D721Med (cell line): Measurements from ENCODE around the gene SOAT1.

Experiments used
- DNase-seq: peaks from one replicate; pipeline ENCODE4 v3.0.0; 2011; ENCODE audit warnings: low spot score; ENCODE audit not compliant: insufficient read length
- FAIRE-seq: peaks from 2 replicates; lab custom pipeline; 2011; peaks lifted over from hg19 to GRCh38; lab: Jason Lieb, UNC
- TF ChIP-seq, protein P1 (sequence below): IDR thresholded peaks from 2 replicates; pipeline ENCODE4 v1.5.1; 2012; ENCODE audit warnings: mild to moderate bottlenecking, control low read depth; ENCODE audit not compliant: insufficient read depth; ENCODE audit errors: missing control alignments

Gene SOAT1

DNA sequence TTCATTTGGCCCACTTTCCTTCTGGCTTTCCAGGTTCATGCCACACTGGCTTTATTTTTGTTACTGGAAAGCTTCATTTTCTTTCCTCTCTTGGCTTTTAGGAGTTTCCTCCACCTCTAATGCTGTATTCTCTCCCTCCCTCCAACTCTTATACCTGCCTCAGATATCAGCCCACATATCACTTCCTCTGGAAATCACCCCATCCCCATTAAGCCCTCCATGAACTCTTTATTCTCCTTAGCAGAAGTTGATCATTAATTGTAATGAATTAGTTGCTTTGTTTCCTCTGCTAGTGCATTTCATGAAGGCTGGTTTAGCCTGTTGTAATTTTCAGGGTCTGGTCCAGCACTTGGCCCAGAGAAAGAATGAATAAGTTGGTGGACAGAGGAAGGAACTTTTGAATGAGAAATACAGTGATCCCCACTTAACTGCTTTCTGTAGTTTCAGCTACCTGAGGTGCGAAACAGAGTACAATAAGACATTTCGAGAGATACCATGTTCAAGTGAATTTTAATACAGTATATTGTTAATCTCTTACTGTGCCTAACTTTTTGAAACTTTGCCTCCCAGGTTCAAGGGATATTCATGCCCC, 1.7 kb downstream of the SOAT1 start:
- DNase-seq = no peak
- FAIRE-seq = no peak
- TF ChIP-seq, protein P1, sequence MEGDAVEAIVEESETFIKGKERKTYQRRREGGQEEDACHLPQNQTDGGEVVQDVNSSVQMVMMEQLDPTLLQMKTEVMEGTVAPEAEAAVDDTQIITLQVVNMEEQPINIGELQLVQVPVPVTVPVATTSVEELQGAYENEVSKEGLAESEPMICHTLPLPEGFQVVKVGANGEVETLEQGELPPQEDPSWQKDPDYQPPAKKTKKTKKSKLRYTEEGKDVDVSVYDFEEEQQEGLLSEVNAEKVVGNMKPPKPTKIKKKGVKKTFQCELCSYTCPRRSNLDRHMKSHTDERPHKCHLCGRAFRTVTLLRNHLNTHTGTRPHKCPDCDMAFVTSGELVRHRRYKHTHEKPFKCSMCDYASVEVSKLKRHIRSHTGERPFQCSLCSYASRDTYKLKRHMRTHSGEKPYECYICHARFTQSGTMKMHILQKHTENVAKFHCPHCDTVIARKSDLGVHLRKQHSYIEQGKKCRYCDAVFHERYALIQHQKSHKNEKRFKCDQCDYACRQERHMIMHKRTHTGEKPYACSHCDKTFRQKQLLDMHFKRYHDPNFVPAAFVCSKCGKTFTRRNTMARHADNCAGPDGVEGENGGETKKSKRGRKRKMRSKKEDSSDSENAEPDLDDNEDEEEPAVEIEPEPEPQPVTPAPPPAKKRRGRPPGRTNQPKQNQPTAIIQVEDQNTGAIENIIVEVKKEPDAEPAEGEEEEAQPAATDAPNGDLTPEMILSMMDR = no peak

DNA sequence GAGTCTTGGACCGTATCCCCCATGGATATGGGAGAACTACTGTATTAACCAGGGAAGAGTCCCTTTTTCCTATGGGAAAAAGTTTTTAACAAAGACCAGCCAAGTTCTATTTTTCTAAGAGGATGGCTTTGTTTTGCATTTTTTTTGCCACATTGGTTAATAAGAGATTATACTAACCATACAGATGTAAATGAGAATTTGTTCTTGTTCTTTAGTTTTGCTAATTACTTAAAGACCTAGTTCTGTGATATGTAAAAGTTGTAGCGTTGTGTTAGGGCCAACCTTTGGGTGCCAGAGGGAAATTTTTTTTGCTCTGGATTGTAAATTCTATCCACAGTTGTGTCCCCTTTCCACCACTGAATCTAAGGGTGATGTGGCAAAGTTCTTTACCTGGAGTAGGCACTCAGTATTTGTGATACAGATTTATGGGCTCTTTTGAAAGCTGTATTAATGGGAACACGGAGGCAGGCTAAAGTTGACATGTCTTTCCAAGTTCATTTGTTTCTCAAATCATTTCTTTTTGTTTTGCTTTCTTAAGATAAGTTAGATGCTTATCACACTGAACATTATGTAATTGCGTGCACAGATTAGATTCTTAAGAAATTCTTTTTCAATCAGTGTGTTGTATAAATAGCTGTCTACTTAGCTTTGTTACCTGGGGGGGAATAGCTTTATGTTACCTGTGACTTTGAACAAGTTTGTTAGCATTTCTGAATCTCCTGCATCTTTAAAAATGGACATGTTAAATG, 2.9 kb downstream of the SOAT1 start:
- DNase-seq (no peak), FAIRE-seq (no peak)
- TF ChIP-seq, protein P1 = no peak

DNA sequence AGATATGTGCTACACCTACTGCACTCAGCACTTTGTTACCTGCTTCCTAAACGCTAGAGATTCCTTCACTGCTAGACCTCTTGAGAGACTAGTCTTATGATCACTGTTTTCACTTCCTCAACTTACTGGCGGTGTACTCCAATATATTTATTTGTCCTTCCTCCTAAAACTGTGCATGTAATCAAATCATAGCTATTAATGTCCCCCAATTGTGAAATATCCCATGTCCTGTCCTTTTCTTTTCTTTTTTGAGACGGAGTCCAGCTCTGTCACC, 3.4 kb downstream of the SOAT1 start:
- no peak for DNase-seq
- FAIRE-seq = no peak
- TF ChIP-seq, protein P1 = no peak

DNA sequence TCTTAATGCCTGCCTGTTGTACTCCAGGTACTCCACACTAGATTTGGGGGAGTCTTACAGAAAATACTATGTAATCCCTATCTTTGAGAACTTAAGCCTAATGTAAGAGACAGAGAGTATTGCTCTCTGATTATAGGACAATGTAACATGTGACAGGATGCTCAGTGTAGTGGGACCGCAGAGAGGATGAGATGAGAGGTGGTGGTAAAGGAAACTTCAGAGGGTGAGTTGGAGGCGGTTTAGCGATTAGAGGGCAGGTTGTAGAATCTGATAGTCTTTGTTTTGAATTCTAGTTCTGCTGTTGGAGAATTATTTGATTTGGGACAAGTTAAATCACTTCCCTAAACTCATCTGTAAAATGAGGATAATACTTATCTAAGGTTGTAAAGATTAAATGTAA, 5.4 kb downstream of the SOAT1 start:
- TF ChIP-seq, protein P1 = no peak
- DNase-seq = no peak
- peak; percentile 41 for FAIRE-seq

DNA sequence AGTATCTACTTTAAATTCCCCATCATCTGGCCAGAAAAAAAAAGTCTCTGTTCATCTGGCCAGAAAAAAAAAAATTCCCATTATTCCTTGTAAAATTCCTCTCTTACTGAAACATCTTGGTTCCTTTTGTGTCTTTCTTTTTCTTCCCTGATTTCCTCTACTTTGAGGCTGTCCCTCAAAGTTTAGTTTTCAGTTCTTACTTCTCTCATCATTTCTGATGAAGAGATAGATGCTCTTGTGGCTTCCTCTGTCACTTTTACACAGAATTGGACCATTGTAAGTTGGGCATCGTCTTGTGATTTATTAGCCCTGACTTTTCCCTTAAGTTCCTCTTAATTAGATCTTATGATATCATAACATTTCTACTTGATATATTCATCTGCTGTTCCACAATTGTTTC, 6.5 kb downstream of the SOAT1 start:
- no peak for FAIRE-seq
- TF ChIP-seq, protein P1 = no peak
- DNase-seq = no peak

DNA sequence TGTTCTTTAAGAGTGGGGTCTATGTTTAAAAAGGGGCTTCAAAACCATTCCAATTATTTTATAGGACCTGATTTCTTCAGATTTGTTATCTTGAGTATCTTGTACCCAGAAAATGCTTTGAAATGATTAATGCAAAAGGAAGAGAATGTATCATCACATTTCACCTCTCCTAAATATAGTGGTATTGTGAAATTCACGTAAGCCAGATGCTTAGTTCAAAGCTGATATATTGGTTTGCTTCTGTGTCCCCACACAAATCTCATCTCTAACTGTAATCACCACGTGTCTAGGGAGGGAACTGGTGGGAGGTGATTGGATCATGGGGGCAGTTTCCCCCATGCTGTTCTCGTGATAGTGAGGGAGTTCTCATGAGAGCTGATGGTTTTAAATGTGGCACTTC, 8.5 kb downstream of the SOAT1 start:
- FAIRE-seq (no peak), DNase-seq (no peak)
- TF ChIP-seq, protein P1 = no peak

DNA sequence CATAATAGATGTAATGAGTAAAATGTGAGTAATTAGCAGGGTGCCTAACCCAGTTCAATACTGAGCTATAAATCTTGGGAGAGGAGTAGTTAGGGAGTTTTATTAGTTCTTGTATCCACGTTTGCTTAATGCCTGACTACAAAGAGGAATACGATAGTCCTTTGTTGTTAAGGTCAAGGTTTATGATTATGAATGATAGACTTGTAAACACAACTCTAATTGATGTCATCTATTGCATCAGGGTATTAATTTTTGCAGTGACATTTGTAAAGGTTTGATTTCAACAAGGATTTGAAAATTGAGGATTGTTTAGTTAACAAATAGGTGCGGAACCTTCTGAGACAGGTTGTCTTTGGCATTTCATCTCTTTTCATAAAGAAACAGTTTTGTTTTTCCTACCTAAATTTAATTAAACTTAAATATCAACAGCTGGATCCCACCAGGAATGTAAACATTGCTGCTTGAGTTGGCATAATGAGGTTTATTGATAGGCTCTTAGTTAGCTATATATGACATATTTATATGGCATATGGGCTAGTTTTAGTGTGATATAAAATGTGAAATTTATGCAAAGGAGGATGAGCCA, 9.7 kb downstream of the SOAT1 start:
- FAIRE-seq = peak; percentile 32
- TF ChIP-seq, protein P1 = no peak
- DNase-seq = no peak
